ENCODE results near the gene SLC4A4. TPM values are rescaled to one million over a fixed set of nuclear protein-coding genes. Genes with fewer than 3 reads are reported as not detected.

Gene SLC4A4
- total and polyA plus RNA-seq, 10 of the 15 experiments (the other 5 are each of a cell fraction or from before 2014, with no cell fraction given) = 0.05 to 0.44 (median 0.18) TPM

- no peak for TF ChIP-seq TCF7 (IDR thresholded peaks at IDR 0.05; ENCODE audit: borderline replicate concordance)
- no peak for TF ChIP-seq TAF1 (IDR thresholded peaks at IDR 0.05; ENCODE audit: borderline replicate concordance, low read depth, low read length)
- TF ChIP-seq, protein P1, sequence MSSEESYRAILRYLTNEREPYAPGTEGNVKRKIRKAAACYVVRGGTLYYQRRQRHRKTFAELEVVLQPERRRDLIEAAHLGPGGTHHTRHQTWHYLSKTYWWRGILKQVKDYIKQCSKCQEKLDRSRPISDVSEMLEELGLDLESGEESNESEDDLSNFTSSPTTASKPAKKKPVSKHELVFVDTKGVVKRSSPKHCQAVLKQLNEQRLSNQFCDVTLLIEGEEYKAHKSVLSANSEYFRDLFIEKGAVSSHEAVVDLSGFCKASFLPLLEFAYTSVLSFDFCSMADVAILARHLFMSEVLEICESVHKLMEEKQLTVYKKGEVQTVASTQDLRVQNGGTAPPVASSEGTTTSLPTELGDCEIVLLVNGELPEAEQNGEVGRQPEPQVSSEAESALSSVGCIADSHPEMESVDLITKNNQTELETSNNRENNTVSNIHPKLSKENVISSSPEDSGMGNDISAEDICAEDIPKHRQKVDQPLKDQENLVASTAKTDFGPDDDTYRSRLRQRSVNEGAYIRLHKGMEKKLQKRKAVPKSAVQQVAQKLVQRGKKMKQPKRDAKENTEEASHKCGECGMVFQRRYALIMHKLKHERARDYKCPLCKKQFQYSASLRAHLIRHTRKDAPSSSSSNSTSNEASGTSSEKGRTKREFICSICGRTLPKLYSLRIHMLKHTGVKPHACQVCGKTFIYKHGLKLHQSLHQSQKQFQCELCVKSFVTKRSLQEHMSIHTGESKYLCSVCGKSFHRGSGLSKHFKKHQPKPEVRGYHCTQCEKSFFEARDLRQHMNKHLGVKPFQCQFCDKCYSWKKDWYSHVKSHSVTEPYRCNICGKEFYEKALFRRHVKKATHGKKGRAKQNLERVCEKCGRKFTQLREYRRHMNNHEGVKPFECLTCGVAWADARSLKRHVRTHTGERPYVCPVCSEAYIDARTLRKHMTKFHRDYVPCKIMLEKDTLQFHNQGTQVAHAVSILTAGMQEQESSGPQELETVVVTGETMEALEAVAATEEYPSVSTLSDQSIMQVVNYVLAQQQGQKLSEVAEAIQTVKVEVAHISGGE (CRISPR knock-in tag; IDR thresholded peaks at IDR 0.05) = no peak
These were observed 27.9 kb downstream of the SLC4A4 start (continued) for GRCh38 chr4:71366766-71367165.

- ChIA-PET SMC1A (ENCODE audit: uncharacterized antibody, unreplicated experiment) (interaction anchor here (1.4 kb wide), 1 partner anchor 138 kb away, joined by 4 read pairs; no protein-coding TSS in a partner anchor), POLR2A (no interaction called here), CTCF (interaction anchor here (1.1 to 1.4 kb wide), 3 partner anchors 50 to 183 kb away, joined by 3 to 8 read pairs (median 4); no protein-coding TSS in a partner anchor), RAD21 (ENCODE audit: unreplicated experiment) (no interaction called here)
- Histone ChIP-seq H3K27ac (ENCODE audit: control insufficient read depth, insufficient read depth) (no peak overlapping the region), H3K27me3 (replicated peaks in 1 of 2; ENCODE audit: control insufficient read depth in 2 of 2, insufficient read depth in 2 of 2, low read length in 1 of 2) (no peaks in the 10 kb centered on the region), H3K4me3 (no peak overlapping the region), H3K36me3 (ENCODE audit: control insufficient read depth in 2 of 2, insufficient read depth in 2 of 2, low read length in 1 of 2) (no peaks in the 10 kb centered on the region), H3K4me2 (ENCODE audit: control insufficient read depth, insufficient read depth) (no peak overlapping the region), H3K9me3 (replicated peaks; ENCODE audit: control insufficient read depth, insufficient read depth, low read length) (no peaks in the 10 kb centered on the region), H3K9ac (ENCODE audit: control insufficient read depth, insufficient read depth, low read length) (no peak overlapping the region), H2AFZ (ENCODE audit: control insufficient read depth, low read depth, low read length) (no peak overlapping the region), H3K79me2 (ENCODE audit: control insufficient read depth, insufficient read depth, low read length) (no peaks in the 10 kb centered on the region), H4K20me1 (ENCODE audit: control insufficient read depth, insufficient read depth) (no peaks in the 10 kb centered on the region), H3K4me1 (ENCODE audit: control insufficient read depth, insufficient read depth, low read length) (no peaks in the 10 kb centered on the region)
- ATAC-seq (no peak), FAIRE-seq (no peak), DNase-seq (ENCODE audit: low read depth, low spot score) (no peak)
- WGBS (ENCODE audit: insufficient coverage, insufficient replicate concordance, low lambda C conversion rate, missing lambda C conversion rate) = 27% methylated on average over 2 of the region's 2 CpGs
- in situ Hi-C loops (cut with MboI) = no loop called here
- intact Hi-C loops (cut with micrococcal nuclease; ENCODE audit: unreplicated experiment) = no loop called here
- no TSS peak for BruUV-seq (replicated peaks)
- TF ChIP-seq, protein P1 (CRISPR knock-in tag; IDR thresholded peaks at IDR 0.05) = no peak
- TF ChIP-seq CBFB (IDR thresholded peaks at IDR 0.05; ENCODE audit: low read depth) = no peak
- TF ChIP-seq POU2F2 (IDR thresholded peaks at IDR 0.05; ENCODE audit: borderline replicate concordance, low read depth, low read length) = no peak
- no peak for TF ChIP-seq BHLHE40 (IDR thresholded peaks at IDR 0.05; ENCODE audit: borderline replicate concordance in 1 of 2, low read depth in 2 of 2, low read length in 1 of 2)
These were observed 28.7 kb downstream of the SLC4A4 start for GRCh38 chr4:71367546-71367945.

Measured in GM12878 (cell line).